Ectodermal cell (in vitro differentiated cells): ENCODE measurements around the gene LRP1B.

Experiments used
- H3K27ac ChIP-seq: 2 replicates; pipeline ENCODE4 v1.7.0; 2013; ENCODE audit warnings: mild to moderate bottlenecking, low read depth, low read length; ENCODE audit not compliant: insufficient read depth, poor library complexity, severe bottlenecking
- H3K27me3 ChIP-seq: 2 replicates; pipeline ENCODE4 v1.7.0; 2013; ENCODE audit warnings: mild to moderate bottlenecking, low read length; ENCODE audit not compliant: insufficient read depth, control insufficient read depth, poor library complexity, severe bottlenecking
- H3K36me3 ChIP-seq: one replicate; pipeline ENCODE4 v1.7.0; 2013; ENCODE audit warnings: low read length; ENCODE audit not compliant: control insufficient read depth, insufficient read depth
- H3K4me1 ChIP-seq: one replicate; pipeline ENCODE4 v1.7.0; 2013; ENCODE audit warnings: low read length; ENCODE audit not compliant: control insufficient read depth, insufficient read depth
- H3K4me3 ChIP-seq: 2 replicates; pipeline ENCODE4 v1.7.0; 2013; ENCODE audit warnings: low read depth, low read length, control low read depth; ENCODE audit not compliant: insufficient read depth
- H3K9me3 ChIP-seq: 2 replicates; pipeline ENCODE4 v1.7.0; 2013; ENCODE audit warnings: mild to moderate bottlenecking, low read length, moderate library complexity; ENCODE audit not compliant: control insufficient read depth
- WGBS, 2 experiments: methylation state at CpG; one replicate each; pipeline ENCODE4 v1.1.7; 2013; ENCODE audit warnings: missing lambda C conversion rate in 2 of 2; 5-methylcytosine and 5-hydroxymethylcytosine counted together

Gene LRP1B

GRCh38 chr2:140489193-140489592 lies 1641.6 kb downstream of the LRP1B start:
- no peaks in the 10 kb centered on the region for H3K4me1 ChIP-seq

GRCh38 chr2:140481136-140481535 lies 1649.7 kb downstream of the LRP1B start:
- WGBS, 2 experiments, result 88 to 91% methylated on average over 1 of the region's 2 CpGs
- H3K4me1 ChIP-seq, result no peaks in the 10 kb centered on the region
- H3K27ac ChIP-seq, result no peak overlapping the region
- no peak overlapping the region for H3K4me3 ChIP-seq
- H3K36me3 ChIP-seq, result no peaks in the 10 kb centered on the region
- H3K27me3 ChIP-seq, result no peaks in the 10 kb centered on the region
- H3K9me3 ChIP-seq, result no peaks in the 10 kb centered on the region

More at GRCh38 chr2:140489193-140489592, 1641.6 kb downstream of the LRP1B start:
- H3K36me3 ChIP-seq, result no peaks in the 10 kb centered on the region
- H3K9me3 ChIP-seq, result no peaks in the 10 kb centered on the region
- H3K27me3 ChIP-seq, result no peaks in the 10 kb centered on the region
- WGBS, 2 experiments, result 96 to 100% methylated on average over 1 of the region's 1 CpG
- H3K4me3 ChIP-seq, result no peak overlapping the region
- no peak overlapping the region for H3K27ac ChIP-seq

DNA sequence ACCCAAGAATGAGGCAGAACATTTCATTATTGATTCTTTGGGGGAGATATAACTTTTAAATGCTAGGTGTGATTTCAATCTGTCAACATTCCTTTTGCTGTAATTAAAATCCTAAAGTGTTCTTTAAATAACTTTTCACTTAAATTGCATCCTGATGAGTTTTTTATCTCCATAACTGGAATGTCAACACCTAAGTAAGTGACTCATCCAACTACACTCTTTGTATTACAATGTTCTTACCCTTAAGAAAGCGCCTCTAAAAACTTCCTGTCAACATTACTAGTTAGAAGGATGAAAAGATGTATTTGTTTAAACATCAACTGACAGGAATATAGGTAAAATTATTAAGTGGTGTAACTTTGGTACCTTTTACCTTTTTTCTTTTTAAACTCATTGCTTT lies 1657.0 kb downstream of the LRP1B start:
- H3K9me3 ChIP-seq, result no peaks in the 10 kb centered on the region
- no peaks in the 10 kb centered on the region for H3K36me3 ChIP-seq
- WGBS, 2 experiments, result 60% methylated on average over 1 of the region's 1 CpG; no CpG with 5 or more reads in 1 of the 2 experiments
- no peaks in the 10 kb centered on the region for H3K27me3 ChIP-seq
- H3K4me3 ChIP-seq, result no peak overlapping the region
- no peaks in the 10 kb centered on the region for H3K4me1 ChIP-seq
- no peak overlapping the region for H3K27ac ChIP-seq

DNA sequence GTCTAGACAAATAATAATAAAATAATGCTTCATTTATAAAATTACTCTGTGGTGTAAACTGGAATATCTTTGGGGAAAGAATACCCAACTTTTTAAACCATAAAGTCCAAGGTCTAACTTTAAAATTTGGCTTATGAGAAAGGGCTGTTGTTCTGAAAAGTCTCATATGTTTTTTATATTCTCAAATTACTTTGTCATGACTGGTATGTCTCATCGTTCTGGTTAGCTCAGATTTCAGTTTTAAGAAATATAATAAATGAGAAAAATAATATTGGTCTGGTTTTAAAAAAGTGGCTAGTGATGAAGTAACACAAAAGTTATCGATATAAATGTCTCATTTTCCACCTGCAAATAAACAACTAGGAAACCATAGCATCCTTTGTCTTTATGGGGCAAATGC lies 1658.1 kb downstream of the LRP1B start:
- no peaks in the 10 kb centered on the region for H3K9me3 ChIP-seq
- no peaks in the 10 kb centered on the region for H3K27me3 ChIP-seq
- H3K4me1 ChIP-seq, result no peaks in the 10 kb centered on the region
- no peak overlapping the region for H3K4me3 ChIP-seq
- no peak overlapping the region for H3K27ac ChIP-seq
- 93 to 100% methylated on average over 1 to 2 of the region's 2 CpGs for WGBS, 2 experiments
- no peaks in the 10 kb centered on the region for H3K36me3 ChIP-seq

GRCh38 chr2:140465301-140465700 lies 1665.5 kb downstream of the LRP1B start:
- 93 to 100% methylated on average over 1 to 2 of the region's 2 CpGs for WGBS, 2 experiments
- no peaks in the 10 kb centered on the region for H3K9me3 ChIP-seq
- no peak overlapping the region for H3K4me3 ChIP-seq
- H3K4me1 ChIP-seq, result no peaks in the 10 kb centered on the region
- H3K27me3 ChIP-seq, result no peaks in the 10 kb centered on the region
- H3K27ac ChIP-seq, result no peak overlapping the region
- no peaks in the 10 kb centered on the region for H3K36me3 ChIP-seq

DNA sequence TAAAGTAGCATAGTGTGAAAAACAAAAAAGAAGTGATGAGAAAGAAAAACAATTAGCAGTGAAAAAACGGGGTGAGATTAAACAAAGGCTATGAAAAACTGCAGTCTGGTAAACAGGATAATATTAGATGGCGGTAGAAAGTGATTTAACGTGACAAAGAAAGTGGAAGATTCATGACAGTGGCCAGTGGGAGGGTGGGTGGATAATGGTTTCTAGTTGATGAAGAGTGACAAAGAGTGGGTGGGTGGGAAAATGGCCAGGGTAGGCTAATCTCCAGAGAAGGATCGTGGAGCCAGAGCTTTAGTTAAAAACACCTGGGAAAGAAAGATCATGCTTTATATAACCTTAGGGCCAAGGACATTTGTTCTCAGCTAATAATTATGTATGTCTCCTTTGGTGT lies 1667.8 kb downstream of the LRP1B start:
- H3K9me3 ChIP-seq, result no peaks in the 10 kb centered on the region
- no peaks in the 10 kb centered on the region for H3K27me3 ChIP-seq
- WGBS, 2 experiments, result 80 to 90% methylated on average over 4 of the region's 4 CpGs
- no peaks in the 10 kb centered on the region for H3K4me1 ChIP-seq
- no peak overlapping the region for H3K27ac ChIP-seq
- H3K4me3 ChIP-seq, result no peak overlapping the region
- no peaks in the 10 kb centered on the region for H3K36me3 ChIP-seq

- Histone ChIP-seq H3K9me3 (no peaks in the 10 kb centered on the region), H3K27me3 (no peaks in the 10 kb centered on the region), H3K27ac (no peak overlapping the region), H3K36me3 (no peaks in the 10 kb centered on the region), H3K4me1 (no peaks in the 10 kb centered on the region), H3K4me3 (no peak overlapping the region)
- 89 to 97% methylated on average over 3 of the region's 3 CpGs for WGBS, 2 experiments
Observed at GRCh38 chr2:140457483-140457882, 1673.3 kb downstream of the LRP1B start.

DNA sequence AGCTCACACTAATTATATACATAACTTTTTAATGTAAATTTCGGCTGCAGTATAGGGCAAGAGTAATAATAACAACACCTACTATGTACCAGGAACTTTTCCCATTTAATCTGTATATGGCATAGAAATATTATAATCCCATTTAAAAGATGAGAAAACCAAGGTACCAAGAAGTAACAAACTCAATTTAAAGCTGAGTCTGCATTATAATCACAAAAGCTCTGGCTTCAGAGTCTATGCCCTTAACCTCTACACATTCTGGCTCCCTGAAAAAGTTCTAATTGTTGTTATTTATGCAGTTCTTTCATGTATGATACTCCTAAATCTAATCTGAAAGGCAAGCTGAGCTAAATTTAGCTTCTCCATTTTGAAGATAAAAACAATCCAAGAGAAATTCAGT lies 1675.5 kb downstream of the LRP1B start:
- WGBS, 2 experiments, result no CpG with 5 or more reads among the region's 1 CpG
- H3K27me3 ChIP-seq, result no peaks in the 10 kb centered on the region
- no peak overlapping the region for H3K4me3 ChIP-seq
- no peaks in the 10 kb centered on the region for H3K4me1 ChIP-seq
- no peak overlapping the region for H3K27ac ChIP-seq
- no peaks in the 10 kb centered on the region for H3K9me3 ChIP-seq
- no peaks in the 10 kb centered on the region for H3K36me3 ChIP-seq

DNA sequence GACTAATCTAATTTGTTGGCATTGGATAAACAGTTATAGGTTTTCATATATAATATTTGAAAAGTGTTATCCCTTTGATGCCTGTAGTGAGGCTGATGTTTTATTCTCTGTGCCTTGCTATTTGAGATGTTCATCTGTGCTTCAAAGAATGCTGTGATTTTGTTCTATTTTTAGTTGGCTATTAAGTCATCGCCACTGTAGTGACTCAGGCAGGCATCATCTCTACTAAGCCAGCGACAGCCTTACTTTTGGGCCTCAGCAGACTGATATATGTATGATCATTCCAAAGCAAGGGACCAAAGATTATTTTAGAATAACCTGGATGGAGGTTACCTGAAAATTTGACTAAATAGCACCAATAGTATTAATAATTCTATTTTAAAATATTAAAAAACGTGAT lies 1676.1 kb downstream of the LRP1B start:
- no peaks in the 10 kb centered on the region for H3K36me3 ChIP-seq
- no peaks in the 10 kb centered on the region for H3K9me3 ChIP-seq
- no peaks in the 10 kb centered on the region for H3K4me1 ChIP-seq
- H3K27me3 ChIP-seq, result no peaks in the 10 kb centered on the region
- WGBS, 2 experiments, result 91 to 94% methylated on average over 2 to 3 of the region's 3 CpGs
- no peak overlapping the region for H3K4me3 ChIP-seq
- H3K27ac ChIP-seq, result no peak overlapping the region

- Histone ChIP-seq H3K9me3 (no peaks in the 10 kb centered on the region), H3K4me3 (no peak overlapping the region), H3K36me3 (no peaks in the 10 kb centered on the region), H3K4me1 (no peaks in the 10 kb centered on the region), H3K27me3 (no peaks in the 10 kb centered on the region), H3K27ac (no peak overlapping the region)
Observed at GRCh38 chr2:140451324-140451723, 1679.5 kb downstream of the LRP1B start.

GRCh38 chr2:140442319-140442718 lies 1688.5 kb downstream of the LRP1B start:
- Histone ChIP-seq H3K27me3 (no peaks in the 10 kb centered on the region), H3K27ac (no peak overlapping the region), H3K9me3 (no peaks in the 10 kb centered on the region), H3K4me1 (no peaks in the 10 kb centered on the region), H3K4me3 (no peak overlapping the region), H3K36me3 (no peaks in the 10 kb centered on the region)
- 89 to 95% methylated on average over 6 of the region's 7 CpGs for WGBS, 2 experiments
